COR-L47 (cell line): ENCODE results near the gene BTN3A1.

Experiments used
- DNase-seq: peaks from one replicate; lab custom pipeline; 2025; lab: John Stamatoyannopoulos, UW

BTN3A1 gene

DNA sequence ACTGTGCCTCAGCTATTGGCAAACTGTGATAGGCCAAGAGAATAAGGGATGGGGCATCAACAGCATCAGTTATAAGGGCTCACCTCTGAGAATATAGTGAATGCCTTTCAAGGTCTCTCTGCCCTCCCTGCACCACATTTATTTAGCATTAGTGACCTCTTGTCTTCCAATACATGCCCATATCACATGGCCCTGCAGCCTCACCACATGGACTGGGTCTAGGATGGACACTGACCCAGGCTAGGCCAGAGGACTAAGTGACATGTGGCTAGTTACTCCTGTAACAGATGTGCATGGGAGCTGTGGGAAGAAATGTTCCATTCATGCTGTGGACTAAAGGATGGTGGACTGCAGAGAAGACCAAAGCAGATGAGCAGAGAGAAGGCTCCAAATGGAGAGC, 22.3 kb upstream of the BTN3A1 start:
- no peak for DNase-seq

DNA sequence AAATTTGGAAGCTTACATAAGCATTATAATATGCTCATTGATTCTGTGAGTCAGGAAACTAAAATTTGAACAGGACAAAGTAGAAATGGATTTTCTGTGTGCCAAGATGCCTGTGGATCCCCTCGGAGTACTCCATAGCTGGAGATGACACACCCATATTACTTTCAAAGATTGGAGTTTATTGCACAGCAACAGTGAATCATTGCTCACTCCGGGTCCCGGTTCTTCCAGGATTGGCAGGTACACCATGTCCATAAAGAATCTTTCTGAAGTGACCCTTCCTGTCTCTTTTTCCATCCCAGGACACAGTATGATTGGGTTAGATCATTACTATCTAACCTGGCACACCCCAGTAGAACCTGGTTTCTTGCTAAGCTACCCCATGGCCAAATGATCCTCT, 21.8 kb upstream of the BTN3A1 start:
- DNase-seq = no peak

DNA sequence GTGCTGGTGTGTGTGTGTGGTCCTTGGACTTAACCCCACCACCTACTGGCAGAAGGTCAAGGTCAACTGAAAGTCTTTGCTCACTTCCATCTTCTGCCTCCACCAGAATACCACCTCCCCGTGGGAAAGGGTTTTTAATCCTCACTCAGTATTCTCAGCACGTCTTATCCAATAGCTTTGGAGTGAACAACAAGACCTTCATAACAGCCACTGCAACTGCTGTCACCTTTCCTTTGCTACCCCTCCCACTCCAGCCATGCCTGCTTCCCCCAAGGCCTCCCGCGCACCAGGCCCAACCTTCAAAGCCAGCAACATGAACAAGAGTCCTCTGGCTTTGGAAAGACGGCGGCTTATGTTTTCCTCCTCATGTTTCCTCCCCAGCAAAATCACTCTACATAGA, 20.0 kb upstream of the BTN3A1 start:
- no peak for DNase-seq

DNA sequence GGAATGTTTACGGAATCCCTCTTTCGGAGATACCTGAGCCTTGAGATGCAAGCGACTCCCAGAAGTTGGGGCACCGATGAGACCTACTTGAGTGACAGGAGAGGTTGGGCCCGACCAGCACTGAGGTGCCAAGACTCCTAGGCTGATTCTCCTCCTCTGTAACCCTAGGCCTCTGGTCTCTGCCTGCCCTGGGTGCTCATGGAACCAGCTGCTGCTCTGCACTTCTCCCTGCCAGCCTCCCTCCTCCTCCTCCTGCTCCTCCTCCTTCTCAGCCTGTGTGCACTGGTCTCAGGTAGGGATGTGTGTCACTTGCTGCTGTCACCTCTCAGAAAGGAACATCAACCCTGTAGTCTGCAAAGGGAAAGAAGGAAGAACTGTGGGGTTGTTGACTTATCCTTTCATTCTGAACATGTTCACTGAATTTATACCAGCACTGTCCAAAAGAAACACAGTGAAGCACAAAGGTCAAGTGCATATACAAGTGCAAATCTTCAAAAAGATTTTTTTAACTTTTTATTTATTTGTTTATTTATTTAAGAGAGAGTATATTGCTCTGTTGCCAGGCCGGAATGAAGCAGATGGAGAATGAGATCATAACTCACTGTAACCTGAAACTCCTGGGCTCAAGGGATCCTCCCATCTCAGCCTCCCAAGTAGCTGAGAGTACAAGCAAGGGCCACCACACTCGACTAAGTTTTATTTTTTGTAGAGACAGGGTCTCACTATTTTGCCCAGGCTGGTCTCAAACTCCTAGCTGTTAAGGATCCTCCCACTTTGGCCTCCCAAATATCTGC, 18.3 kb upstream of the BTN3A1 start:
- DNase-seq = no peak

DNA sequence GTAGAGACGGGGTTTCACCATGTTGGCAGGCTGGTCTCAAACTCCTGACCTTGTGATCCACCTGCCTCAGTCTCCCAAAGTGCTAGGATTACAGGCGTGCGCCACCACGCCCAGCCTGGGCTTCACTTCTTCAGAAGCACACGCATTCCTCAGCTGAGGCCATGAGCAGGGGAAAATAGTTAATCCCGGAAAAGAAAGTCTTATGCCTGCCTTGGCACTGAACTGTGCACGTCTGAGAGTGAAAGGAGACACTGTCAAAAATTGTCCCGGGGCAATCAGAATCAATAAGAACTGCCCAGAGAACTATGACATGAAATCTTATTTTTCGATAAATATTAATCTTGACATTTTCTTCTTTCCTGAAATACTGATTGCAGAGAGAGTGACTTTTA, 16.3 kb upstream of the BTN3A1 start:
- DNase-seq = no peak

DNA sequence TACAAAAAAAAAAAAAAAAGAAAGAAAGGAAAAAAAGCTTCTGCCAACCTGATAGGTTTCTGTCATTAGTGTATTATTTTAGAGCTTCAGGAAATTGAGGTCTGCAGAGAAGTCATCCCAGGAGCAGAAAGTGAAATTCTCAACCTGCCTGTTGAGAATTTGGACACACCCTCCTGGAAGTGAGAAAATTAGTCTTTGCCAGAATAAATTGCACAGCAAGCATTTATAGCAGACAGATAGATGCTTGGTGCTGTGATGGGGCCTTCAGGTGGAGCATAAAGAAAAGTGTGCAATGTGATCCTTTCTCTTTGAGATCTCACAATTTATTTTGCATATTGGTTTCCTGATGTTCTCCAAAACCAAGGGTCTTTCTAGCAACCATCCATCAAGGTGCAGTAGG, 14.5 kb upstream of the BTN3A1 start:
- DNase-seq = no peak

DNA sequence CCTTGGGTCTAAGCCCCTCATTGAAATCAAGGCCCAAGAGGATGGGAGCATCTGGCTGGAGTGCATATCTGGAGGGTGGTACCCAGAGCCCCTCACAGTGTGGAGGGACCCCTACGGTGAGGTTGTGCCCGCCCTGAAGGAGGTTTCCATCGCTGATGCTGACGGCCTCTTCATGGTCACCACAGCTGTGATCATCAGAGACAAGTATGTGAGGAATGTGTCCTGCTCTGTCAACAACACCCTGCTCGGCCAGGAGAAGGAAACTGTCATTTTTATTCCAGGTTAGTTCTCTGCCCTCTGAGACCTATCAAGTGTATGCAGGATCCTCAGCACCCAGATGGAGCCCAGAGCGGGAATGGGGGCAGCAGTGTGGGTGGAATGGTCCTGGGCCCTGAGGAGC, 14.1 kb upstream of the BTN3A1 start:
- no peak for DNase-seq

DNA sequence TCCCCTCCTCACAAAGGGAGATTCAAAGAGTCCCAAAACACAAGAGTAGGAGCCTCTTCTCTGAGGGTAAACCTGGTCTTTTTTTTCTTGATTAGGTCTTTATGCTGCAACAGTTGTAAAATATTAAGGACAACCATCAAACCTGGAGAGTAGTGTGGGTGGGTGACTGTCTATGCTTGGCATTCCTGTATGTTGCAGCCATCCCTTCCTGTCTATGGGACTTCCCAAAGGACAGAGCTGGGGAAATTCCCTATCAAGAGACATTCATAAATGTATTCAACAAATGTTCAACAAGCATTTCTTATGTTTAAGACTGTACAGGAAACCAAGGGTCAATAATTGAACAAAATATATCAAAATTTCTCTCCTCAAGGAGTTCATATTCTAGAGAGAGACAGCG, 13.6 kb upstream of the BTN3A1 start:
- no peak for DNase-seq

DNA sequence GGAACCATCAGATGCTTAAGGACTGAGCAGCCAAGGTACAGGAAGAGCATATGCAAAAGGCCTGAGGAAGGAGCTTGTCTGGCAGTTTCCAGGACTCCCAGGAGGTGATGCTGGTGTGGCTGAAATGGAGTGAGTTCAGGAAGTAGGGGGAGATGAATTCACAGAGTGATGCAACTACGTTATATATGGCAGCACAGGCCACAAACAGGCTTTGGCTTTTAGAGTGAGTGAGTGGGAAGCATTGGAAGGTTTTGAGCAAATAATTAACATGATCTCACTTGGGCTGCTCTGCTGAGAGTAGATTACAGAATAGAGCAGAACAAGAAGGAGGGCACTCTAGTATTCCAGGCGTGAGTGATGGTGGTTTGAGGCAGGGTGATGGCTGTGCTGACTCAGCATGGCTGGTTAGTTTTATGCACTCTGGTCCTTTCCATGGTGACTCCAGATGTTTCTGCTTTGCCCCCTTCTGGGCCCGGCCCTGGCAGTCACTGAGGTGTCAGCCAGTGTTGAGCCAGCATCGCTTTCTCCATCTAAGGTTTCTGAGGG, 12.7 kb upstream of the BTN3A1 start:
- no peak for DNase-seq

DNA sequence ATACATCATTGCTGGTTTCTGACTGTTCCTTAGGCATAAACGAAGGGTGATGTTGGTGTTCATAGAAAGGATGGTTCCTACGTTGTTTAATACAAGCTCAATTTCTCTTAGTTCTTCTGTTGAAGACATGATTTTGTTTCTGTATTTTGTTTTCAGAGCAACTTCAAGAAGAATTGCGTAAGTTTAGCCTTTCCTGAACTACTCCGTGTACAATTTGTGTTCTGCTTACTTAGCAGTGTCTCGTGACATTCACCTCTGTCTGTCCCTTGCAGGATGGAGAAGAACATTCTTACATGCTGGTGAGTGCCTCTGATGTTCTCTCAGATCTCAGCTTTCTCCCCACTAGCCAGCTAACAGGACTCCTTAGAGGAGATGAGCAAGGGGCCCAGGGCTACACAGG, 11.5 kb upstream of the BTN3A1 start:
- no peak for DNase-seq

DNA sequence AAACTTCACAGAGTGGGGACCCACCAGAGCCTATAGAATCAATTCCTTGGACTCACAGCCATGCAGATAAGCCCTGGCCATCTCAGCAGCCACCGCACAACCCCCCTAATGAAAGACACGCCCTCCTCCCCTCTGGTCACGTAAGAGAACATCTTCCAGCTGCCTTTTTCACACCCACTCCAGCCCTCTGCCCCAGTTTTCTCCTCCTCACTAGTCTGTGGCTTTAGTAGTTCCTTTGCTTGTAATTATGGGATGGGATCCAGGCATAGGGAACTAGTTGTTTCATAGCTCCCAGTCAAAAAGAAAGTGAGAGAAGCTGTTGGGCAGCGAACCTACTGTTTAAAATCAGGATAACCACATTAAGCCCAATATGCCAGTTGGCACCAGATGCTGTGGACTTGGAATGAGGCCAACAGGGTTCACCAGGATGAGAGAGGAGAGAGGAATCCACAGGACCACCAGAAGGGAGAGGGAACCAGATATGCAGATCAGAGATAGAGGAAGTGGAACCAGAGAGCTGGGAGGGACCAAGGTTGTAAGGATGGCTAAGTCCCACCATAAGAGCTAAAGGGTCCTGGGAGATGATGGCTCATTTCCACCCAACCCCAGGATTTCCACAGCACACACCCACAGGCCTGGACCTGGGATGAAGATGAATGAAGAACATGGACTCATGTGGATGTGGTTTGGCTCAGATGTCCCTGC, 9.0 kb upstream of the BTN3A1 start:
- DNase-seq = no peak

DNA sequence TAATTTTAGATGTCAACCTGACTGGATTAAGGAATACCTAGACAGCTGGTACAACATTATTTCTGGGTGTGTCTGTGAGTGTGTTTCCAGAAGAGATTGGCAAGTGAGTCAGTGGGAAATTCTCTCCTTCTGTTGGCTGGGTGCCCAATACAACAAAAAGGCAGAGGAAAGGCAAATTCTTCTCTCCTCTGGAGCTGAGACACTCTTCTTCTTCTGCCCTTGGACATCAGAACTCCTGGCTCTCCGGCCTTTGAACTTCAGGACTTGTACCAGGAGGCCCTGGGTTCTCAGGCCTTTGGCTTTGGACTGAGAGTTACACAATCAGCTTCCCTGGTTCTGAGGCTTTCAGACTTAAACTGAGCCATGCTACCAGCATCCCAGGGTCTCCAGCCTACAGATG, 7.8 kb upstream of the BTN3A1 start:
- peak; percentile 29 for DNase-seq

DNA sequence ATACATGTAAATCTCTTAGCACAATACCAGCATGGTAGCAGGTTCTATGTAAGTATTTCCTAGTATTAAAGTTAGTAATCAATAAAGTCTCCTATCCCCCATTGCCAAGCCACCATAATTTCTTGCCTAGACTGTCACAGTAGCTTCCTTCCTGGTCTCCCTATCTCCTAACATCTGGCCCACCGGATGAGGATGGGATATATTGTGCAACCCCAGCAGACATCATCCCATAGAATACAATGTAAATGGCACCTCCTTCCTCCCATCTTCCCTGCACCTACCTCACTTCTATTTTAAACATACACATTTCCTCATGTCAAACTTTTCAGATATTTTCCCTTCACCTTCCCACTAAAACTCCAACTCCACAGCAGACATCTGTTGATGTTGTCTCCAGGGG, 3.5 kb upstream of the BTN3A1 start:
- no peak for DNase-seq

DNA sequence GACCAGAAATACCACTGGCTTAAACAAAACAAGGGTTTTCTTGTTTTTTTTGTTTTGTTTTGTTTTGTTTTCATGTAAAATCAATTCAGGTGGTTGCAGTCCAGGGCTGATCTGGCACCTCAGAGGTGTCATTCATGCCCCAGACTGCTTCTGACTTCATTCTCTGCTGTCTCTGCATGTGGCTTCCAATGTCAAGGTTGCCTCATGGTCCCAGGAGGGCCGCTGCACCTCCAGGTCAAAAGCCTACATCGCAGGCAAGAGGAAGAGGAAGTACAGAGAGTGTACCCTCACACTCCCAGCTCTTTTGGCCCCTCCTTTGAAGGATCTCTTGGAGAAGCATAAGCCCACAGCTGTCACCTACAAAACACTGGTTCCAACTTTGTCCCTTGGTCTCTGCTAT, 1.4 kb upstream of the BTN3A1 start:
- no peak for DNase-seq

DNA sequence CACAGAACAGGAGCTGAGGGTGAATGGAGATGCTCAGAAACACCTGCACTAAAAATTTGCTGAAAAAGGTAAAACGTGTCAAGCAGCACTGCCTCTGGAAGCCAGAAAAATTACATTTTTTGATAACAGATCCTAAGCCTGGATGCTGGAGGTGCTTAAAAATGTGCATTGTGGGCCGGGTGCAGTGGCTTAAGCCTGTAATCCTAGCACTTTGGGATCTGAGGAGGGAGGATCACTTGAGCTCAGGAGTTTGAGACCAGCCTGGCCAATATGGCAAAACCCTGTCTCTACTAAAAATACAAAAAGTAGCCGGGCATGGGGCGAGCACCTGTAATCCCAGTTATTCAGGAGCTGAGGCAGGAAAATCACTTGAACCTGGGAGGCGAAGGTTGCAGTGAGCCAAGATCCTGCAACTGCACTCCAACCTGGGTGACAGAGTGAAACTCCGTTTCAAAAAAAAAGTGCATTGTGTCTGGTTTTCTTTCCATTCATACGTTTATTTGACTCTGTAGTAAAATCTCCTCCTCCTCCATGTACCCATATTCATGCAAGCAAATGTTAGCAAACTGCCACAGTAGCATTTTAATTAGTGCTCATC, 587 bp upstream of the BTN3A1 start:
- DNase-seq = no peak

DNA sequence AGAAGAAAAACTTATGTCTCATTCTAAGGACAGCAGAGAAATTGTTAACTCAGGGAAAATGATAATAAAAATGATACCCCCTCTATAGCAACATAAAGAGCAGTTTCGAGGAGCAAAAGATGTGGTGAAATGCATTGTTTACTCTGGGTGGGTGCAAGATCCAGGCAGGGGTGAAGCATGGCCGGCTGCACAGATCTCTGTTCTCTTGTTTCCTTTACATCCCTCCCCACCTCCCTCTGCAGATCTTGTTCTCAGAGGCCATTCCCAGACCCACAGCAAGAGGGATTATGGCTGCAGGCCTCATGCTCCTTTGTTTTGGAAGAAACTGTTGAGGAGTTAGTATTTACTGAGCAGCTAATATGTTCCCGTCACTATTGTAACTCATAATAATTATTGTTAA, 1.8 kb downstream of the BTN3A1 start:
- DNase-seq = no peak

DNA sequence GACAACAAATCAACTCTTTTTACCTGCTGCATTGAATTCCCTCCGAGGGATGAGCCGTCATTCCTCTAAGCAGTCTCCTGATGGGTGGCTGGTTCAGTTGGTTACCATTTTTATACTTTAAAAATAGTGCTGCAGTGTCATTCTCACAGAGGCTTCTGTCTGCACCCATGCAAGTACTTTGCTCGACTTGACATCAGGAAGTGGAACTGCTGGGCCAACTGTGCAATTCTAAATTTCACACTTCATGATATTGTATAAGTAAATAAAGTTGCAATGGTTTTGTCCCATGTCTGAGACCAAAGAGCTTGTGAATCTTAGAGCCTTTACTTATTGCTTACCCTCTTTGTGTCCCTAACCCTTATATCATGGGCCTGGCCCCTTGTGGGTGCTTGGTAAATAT, 2.5 kb downstream of the BTN3A1 start:
- DNase-seq = no peak

DNA sequence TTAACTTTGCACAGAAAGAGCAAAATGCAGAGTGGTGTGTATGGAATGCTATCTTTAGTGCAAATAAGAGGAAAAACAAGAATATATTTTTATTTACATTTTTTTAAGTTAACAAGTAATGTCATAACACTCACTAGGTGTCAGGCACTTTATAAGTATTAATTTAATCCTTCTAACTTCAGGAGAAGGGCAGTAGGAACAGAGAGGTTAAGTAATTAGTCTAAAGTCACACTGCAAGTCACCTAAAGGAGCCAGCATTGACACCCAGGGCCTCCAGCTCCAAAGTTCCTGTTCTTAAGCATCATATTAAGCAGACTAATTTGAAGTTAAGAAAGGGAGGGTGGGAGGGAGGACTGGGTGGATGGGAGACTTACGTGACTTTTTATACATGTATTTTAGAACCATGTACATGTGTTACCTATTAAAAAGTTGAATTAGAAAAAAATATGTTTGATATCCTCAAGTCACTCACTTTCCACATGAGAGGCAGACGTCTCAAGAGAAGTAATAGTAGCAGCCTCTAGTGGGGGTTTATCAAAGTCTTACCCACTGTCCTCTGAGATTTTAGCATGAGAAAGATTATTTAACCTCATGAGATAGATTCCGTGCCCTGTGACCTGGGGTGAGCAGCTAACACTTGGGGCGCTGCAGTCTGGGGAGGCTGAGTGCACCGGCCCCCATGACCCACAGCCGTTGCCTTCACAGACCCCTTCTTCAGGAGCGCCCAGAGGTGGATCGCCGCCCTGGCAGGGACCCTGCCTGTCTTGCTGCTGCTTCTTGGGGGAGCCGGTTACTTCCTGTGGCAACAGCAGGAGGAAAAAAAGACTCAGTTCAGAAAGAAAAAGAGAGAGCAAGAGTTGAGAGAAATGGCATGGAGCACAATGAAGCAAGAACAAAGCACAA, 7.0 kb downstream of the BTN3A1 start:
- DNase-seq = no peak

DNA sequence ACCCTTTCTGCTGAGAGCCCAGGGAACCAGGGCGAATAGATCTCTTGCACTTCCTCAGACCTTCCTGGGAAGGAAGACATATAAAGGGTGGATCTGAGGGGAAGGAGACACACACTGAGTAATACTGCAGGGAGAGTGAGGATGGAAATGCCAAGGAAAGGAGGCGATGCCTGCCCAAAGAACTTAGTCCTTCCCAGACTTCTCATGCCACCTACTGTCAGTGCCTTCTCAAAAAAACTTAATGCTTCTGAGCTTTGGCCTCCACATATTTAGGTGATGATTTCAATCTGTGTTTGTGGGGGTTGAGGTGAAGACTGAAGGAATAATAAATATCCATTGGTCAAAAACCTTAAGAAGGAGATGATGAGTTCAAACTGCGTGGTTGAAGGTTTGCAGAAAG, 9.7 kb downstream of the BTN3A1 start:
- DNase-seq = no peak

DNA sequence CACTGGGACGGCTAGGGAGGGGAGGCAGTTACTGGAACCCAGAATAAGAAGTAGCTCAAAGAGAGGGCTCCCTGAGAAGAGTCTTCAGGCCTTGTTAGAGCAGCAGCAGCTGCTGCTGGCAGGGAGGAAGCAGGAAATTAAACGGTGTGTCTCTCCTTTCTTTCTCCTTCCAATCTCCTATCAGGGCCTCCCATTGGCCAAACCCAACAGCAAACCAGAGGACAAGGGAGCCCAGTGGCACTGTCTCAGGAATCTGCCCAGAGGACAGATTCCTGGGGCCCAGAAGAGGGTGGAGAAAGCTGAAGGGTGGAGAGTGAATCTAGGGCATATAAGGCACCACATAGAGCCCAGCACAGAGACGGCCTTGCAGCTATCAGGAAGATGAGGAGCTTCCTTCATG, 10.2 kb downstream of the BTN3A1 start:
- DNase-seq = no peak

DNA sequence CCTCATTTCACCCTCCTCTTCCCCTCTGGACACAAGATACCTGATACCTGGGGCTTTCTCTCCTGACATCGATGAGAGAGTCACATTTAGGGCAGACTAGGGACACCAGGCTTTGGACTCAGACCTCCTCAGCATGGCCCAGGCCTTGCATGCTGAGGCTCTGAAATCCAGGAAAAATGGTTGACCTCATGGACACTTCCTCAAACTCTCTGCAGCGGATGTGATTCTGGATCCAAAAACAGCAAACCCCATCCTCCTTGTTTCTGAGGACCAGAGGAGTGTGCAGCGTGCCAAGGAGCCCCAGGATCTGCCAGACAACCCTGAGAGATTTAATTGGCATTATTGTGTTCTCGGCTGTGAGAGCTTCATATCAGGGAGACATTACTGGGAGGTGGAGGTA, 10.9 kb downstream of the BTN3A1 start:
- DNase-seq = no peak

DNA sequence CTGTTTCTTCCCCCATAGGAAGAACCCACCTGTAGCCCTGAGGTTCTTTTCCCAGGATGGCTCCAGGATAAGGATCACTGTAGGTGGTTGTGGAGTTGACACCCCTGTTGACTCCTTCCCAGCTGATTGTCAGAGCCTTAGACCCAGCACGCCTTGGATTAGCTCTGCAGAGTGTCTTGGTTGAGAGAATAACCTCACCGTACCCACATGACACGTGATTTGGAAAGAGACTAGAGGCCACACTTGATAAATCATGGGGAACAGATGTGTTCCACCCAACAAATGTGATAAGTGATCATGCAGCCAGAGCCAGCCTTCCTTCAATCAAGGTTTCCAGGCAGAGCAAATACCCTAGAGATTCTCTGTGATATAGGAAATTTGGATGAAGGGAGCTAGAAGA, 12.2 kb downstream of the BTN3A1 start:
- DNase-seq = no peak
